ENCODE results near the gene PPP4R3B.
"Not testable (repeated sequence)": the region's sequence is repeated elsewhere in the genome, so short reads cannot be mapped to it uniquely, and the experiment has no call there.

PPP4R3B gene

GRCh38 chr2:55581874-55582547 is 35.4 kb downstream of the PPP4R3B start:
- no peak for DNase-seq (ENCODE audit: low spot score)
- POLR2A ChIA-PET (ENCODE audit: low non-redundant PET), result no interaction called here
- CTCF ChIA-PET, result no interaction called here

GRCh38 chr2:55581435-55581834 is 36.0 kb downstream of the PPP4R3B start:
- H3K27ac ChIP-seq, result no peak overlapping the region
- DNase-seq (ENCODE audit: low spot score), result no peak
- POLR2A ChIA-PET (ENCODE audit: low non-redundant PET), result no interaction called here
- TF ChIP-seq CTCF (conservative IDR thresholded peaks at IDR 0.05; ENCODE audit: low read depth), result 0 out of 2 replicates have a peak, but pooled peaks have one; percentile 17
- CTCF ChIA-PET, result no interaction called here

More at GRCh38 chr2:55581874-55582547, 35.4 kb downstream of the PPP4R3B start:
- no peak overlapping the region for H3K27ac ChIP-seq
- TF ChIP-seq CTCF (conservative IDR thresholded peaks at IDR 0.05; ENCODE audit: low read depth), result no peak

- H3K27ac ChIP-seq; DNase-seq (ENCODE audit: low spot score); POLR2A ChIA-PET (ENCODE audit: low non-redundant PET): not testable (repeated sequence)
- CTCF ChIA-PET, result interaction anchor here (0.5 to 0.6 kb wide), 2 partner anchors 49 to 73 kb away, joined by 3 read pairs; no protein-coding TSS in a partner anchor
Measured at GRCh38 chr2:55569002-55569401, 48.4 kb downstream of the PPP4R3B start.

GRCh38 chr2:55567298-55567697 is 50.1 kb downstream of the PPP4R3B start:
- H3K27ac ChIP-seq, result no peak overlapping the region
- ChIA-PET POLR2A (ENCODE audit: low non-redundant PET) (no interaction called here), CTCF (no interaction called here)
- DNase-seq (ENCODE audit: low spot score), result no peak
- TF ChIP-seq CTCF (conservative IDR thresholded peaks at IDR 0.05; ENCODE audit: low read depth), result no peak

GRCh38 chr2:55565613-55566012 is 51.8 kb downstream of the PPP4R3B start:
- ChIA-PET CTCF (no interaction called here), POLR2A (ENCODE audit: low non-redundant PET) (no interaction called here)
- TF ChIP-seq CTCF (conservative IDR thresholded peaks at IDR 0.05; ENCODE audit: low read depth), result no peak

GRCh38 chr2:55560855-55561254 is 56.6 kb downstream of the PPP4R3B start:
- no peak overlapping the region for H3K27ac ChIP-seq
- TF ChIP-seq CTCF (conservative IDR thresholded peaks at IDR 0.05; ENCODE audit: low read depth), result no peak
- CTCF ChIA-PET, result interaction anchor here (0.6 kb wide), 1 partner anchor 598 kb away, joined by 6 read pairs; no protein-coding TSS in a partner anchor
- DNase-seq (ENCODE audit: low spot score), result no peak
- POLR2A ChIA-PET (ENCODE audit: low non-redundant PET), result no interaction called here

More at GRCh38 chr2:55565613-55566012, 51.8 kb downstream of the PPP4R3B start:
- H3K27ac ChIP-seq, result no peak overlapping the region
- no peak for DNase-seq (ENCODE audit: low spot score)

GRCh38 chr2:55556809-55557208 is 60.6 kb downstream of the PPP4R3B start:
- TF ChIP-seq CTCF (conservative IDR thresholded peaks at IDR 0.05; ENCODE audit: low read depth), result no peak
- no peak for DNase-seq (ENCODE audit: low spot score)
- H3K27ac ChIP-seq, result peak overlapping the region; percentile 31; the same call in 1 of the 2 replicates
- ChIA-PET POLR2A (ENCODE audit: low non-redundant PET) (no interaction called here), CTCF (interaction anchor here (0.5 to 0.7 kb wide), 3 partner anchors 23 to 119 kb away, joined by 3 to 6 read pairs (median 3); no protein-coding TSS in a partner anchor)

All from RWPE1 (cell line).